Left ventricle myocardium inferior (tissue), 1 donor: ENCODE data around the gene RPL29. TPM values are rescaled to one million over a fixed set of nuclear protein-coding genes. Genes with fewer than 3 reads are reported as not detected.
A peak's percentile ranks its signal among the peaks of the same experiment; 100 is the strongest.
"Not testable (repeated sequence)": the region's sequence is repeated elsewhere in the genome, so short reads cannot be mapped to it uniquely, and the experiment has no call there.

Experiments used
- DNase-seq: peaks from one replicate; pipeline ENCODE4 v3.0.0-alpha.2; 2020
- H3K27ac ChIP-seq: fragments of 200-600 bp; replicated peaks from 2 replicates; pipeline ENCODE4 v1.8.0; 2021
- H3K27me3 ChIP-seq: fragments of 200-600 bp; 2 replicates; pipeline ENCODE4 v1.8.0; 2021; ENCODE audit warnings: low read depth
- H3K36me3 ChIP-seq: fragments of 200-600 bp; 2 replicates; pipeline ENCODE4 v1.8.0; 2021
- H3K4me1 ChIP-seq: fragments of 200-600 bp; 2 replicates; pipeline ENCODE4 v1.8.0; 2021
- H3K4me3 ChIP-seq: fragments of 200-600 bp; 2 replicates; pipeline ENCODE4 v1.8.0; 2021; ENCODE audit warnings: mild to moderate bottlenecking, moderate library complexity
- H3K9me3 ChIP-seq: fragments of 200-600 bp; replicated peaks from 2 replicates; pipeline ENCODE4 v1.8.0; 2021
- intact Hi-C: fragments of 100-400 bp; cut with micrococcal nuclease; formaldehyde crosslinking; loops from one replicate; pipeline ENCODE4 v1.11.0; 2022
- total RNA-seq: library from RNA; stranded (reverse); fragmentation: NEBNext Ultra II Directional; extraction: Animal tissue kit (Norgen Biotek cat#: 25700); gene quantifications from one replicate; pipeline ENCODE4 v1.2.1, GENCODE V29; 2021
- TF ChIP-seq, protein P1 (sequence below): fragments of 200-600 bp; IDR thresholded peaks from 2 replicates; pipeline ENCODE4 v1.8.0; 2021; ENCODE audit warnings: antibody characterized with exemption, mild to moderate bottlenecking, borderline replicate concordance
- donor health status: DM: no; HTN: yes; CAD: no; lungs with severe emphysema.

The RPL29 gene
- total RNA-seq, 1 donor from 2014 or later = 621 TPM

DNA sequence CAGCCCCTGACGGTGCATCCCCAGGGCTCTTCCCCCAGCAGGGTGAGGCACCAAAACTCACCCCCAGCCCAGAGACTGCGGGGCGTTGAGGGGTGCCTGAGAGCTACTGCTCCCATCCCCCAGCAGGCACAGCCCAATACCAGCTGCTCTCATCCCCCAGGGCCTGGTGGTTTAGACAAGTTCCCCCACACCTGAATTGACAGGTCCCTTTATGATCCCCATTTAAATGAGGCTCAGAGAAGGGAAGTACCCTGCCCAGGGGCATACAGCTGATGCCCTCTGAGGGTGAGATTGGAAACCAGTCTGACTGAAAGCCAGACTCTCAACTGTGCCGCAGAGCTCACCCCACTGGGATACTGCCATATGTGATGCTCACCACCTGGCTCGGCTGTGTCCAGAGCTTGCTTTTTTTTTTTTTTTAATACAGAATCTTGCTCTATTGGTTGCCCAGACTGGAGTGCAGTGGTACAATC is 40.6 kb upstream of the RPL29 start:
- intact Hi-C loops = no loop called here
- Histone ChIP-seq H3K4me3 (no peak overlapping the region), H3K9me3 (no peaks in the 10 kb centered on the region), H3K4me1 (peaks cover 35% of the 10 kb centered on the region), H3K27me3 (no peaks in the 10 kb centered on the region), H3K36me3 (no peaks in the 10 kb centered on the region), H3K27ac (no peak overlapping the region)
- no peak for DNase-seq
- TF ChIP-seq, protein P1, sequence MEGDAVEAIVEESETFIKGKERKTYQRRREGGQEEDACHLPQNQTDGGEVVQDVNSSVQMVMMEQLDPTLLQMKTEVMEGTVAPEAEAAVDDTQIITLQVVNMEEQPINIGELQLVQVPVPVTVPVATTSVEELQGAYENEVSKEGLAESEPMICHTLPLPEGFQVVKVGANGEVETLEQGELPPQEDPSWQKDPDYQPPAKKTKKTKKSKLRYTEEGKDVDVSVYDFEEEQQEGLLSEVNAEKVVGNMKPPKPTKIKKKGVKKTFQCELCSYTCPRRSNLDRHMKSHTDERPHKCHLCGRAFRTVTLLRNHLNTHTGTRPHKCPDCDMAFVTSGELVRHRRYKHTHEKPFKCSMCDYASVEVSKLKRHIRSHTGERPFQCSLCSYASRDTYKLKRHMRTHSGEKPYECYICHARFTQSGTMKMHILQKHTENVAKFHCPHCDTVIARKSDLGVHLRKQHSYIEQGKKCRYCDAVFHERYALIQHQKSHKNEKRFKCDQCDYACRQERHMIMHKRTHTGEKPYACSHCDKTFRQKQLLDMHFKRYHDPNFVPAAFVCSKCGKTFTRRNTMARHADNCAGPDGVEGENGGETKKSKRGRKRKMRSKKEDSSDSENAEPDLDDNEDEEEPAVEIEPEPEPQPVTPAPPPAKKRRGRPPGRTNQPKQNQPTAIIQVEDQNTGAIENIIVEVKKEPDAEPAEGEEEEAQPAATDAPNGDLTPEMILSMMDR = no peak

DNA sequence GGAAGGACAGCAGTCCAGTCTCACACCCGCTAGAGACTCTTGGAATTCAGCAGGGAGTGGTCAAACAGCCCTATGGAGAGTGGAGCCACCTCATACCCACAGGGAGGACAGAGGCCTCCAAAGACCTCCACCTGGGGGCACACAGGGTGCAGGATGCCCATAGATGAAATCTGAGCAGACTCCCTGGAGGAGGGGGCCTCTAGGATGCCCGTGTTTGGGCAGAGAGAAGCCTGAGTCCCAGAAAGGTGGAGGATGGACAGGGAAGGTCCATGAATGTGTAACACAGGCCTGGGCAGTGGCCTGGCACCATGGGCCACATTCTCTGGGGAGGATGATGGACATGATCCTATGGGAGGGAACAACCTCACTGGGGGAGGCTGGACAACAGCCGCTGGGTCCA is 39.0 kb upstream of the RPL29 start:
- TF ChIP-seq, protein P1 = no peak
- no peaks in the 10 kb centered on the region for H3K9me3 ChIP-seq
- H3K27me3 ChIP-seq = no peaks in the 10 kb centered on the region
- peaks cover 22% of the 10 kb centered on the region for H3K4me1 ChIP-seq
- H3K4me3 ChIP-seq = no peak overlapping the region
- DNase-seq = no peak
- H3K36me3 ChIP-seq = no peaks in the 10 kb centered on the region
- no peak overlapping the region for H3K27ac ChIP-seq
- intact Hi-C loops = no loop called here

DNA sequence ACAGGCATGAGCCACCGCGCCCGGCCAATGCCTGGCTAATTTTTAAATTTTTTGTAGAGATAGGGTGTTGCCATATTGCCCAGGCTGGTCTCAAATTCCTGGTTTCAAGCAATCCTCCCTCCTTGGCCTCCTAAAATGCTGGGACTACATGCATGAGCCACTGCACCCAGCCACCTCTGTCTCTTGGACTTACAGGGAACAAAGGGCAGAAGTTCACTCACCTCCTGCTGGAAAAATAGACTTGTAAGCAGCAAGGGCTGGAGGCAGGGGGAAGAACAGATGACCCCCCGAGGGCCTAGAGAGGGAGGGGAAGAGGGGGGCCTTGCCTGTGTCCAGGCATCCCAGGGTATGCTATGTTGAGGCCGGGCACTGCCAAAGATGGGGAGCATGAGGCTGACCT is 38.5 kb upstream of the RPL29 start:
- no peaks in the 10 kb centered on the region for H3K9me3 ChIP-seq
- H3K36me3 ChIP-seq = no peaks in the 10 kb centered on the region
- no peak for DNase-seq
- no peak overlapping the region for H3K4me3 ChIP-seq
- TF ChIP-seq, protein P1 = no peak
- intact Hi-C loops = no loop called here
- H3K4me1 ChIP-seq = peaks cover 22% of the 10 kb centered on the region
- H3K27me3 ChIP-seq = no peaks in the 10 kb centered on the region
- no peak overlapping the region for H3K27ac ChIP-seq

DNA sequence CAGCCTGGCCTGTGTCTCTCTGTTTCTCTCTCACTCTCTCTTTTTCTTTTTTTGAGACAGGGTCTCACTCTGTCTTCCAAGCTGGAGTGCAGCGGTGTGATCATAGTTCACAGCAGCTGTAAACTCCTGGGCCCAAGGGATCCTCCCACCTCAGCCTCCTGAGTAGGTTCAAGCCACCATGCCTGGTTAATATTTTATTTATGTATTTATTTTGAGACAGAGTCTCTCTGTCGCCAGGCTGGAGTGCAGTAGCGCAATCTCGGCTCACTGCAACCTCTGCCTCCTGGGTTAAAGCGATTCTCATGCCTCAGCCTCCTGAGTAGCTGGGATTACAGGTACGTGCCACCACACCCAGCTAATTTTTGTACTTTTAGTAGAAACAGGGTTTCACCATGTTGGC is 38.1 kb upstream of the RPL29 start:
- H3K9me3 ChIP-seq, H3K27me3 ChIP-seq, intact Hi-C loops, H3K27ac ChIP-seq, H3K36me3 ChIP-seq, DNase-seq, H3K4me3 ChIP-seq: not testable (repeated sequence)
- H3K4me1 ChIP-seq = peaks cover 25% of the 10 kb centered on the region

DNA sequence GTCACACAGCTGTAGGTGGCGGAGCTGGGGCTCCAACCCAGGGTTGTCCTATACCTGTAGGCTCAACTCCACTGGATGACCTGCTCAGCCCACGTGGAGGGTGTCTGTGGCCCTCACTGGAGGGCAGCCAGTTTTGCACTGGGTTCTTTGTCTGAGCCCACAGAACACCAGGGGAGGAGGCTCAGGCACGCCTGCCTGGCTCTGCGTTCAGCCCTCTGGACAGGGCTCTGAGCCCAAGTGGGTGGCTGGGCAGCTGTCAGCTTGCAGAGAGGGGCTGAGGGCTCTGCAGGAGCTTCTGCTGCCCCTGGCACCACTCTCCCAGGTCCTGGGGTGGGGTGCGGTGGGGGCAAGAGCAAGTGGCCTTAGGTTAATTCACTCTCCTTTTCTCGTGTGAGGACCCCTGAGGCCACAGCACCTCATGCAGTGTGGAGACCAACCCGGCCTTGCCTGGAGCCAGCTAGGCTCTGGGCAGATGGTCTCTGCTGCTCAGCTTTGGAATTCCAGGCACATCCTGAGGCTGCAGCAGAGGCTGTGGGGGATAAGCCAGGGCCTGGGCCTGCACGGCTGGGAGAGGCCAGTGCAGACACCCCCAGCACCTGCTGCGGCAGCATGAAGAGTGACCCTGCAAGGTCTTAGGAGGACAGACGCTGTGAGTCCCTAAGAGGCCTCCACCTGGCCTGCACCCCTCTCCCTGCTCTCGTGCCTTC is 37.2 kb upstream of the RPL29 start:
- Histone ChIP-seq H3K9me3 (no peaks in the 10 kb centered on the region), H3K36me3 (no peaks in the 10 kb centered on the region), H3K27me3 (no peaks in the 10 kb centered on the region), H3K4me1 (peaks cover 34% of the 10 kb centered on the region), H3K4me3 (no peak overlapping the region), H3K27ac (peak overlapping the region; percentile 26)
- no peak for DNase-seq
- TF ChIP-seq, protein P1 = no peak
- intact Hi-C loops = no loop called here

DNA sequence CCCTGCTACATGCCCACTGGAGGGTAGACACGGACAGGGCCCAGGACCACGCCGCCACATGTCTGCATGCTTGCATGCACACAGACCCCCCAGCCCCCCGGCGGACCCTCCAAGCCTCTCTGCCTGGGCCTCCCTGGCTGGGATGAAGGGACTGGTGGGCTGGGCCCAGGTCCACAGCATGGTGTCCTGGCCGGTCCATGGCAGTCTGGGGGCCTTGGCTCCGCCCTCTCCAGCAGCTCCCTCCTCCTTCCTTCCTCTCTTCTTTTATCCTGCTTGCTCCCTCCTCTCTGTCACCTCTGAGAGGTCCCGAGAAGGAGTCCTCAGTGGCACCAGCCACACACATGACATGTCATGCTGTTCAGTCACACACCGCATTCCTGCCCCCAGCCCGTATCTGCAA is 36.2 kb upstream of the RPL29 start:
- no peak overlapping the region for H3K27ac ChIP-seq
- TF ChIP-seq, protein P1 = no peak

More for the DNA sequence above, 36.2 kb upstream of the RPL29 start:
- intact Hi-C loops = no loop called here
- Histone ChIP-seq H3K4me3 (no peak overlapping the region), H3K27me3 (no peaks in the 10 kb centered on the region), H3K9me3 (no peaks in the 10 kb centered on the region), H3K36me3 (no peaks in the 10 kb centered on the region), H3K4me1 (peaks cover 43% of the 10 kb centered on the region)
- DNase-seq = no peak
